Measurements from ENCODE around the gene PCED1A.

DNA sequence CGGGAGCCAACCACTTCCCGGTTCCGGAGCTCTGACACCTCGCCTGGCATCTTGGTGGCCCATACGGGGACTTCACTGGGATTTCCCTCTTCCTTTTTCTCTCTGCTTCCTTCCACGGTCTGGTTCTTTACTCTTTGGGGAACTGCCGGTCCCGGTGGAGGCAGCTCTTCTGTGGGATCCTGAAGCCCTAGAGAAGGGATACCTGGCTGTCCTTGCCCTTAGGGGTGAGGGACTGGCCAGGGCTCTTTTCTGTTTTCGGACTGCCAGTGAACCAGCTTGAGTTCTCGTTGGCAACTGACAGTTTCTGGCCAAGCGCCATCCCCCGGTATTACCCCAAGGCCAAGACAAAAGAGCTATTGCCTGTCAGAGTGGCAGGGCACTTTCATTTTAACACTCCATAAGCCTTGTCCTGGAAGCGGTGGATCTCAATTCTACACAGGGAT lies 39.1 kb downstream of the PCED1A start:
- TF ChIP-seq EP300 (IDR thresholded peaks at IDR 0.05) (no peak), POLR2A (IDR thresholded peaks at IDR 0.05) (no peak), POLR2AphosphoS5 (IDR thresholded peaks at IDR 0.05) (no peak)
- TF ChIP-seq, protein P1, sequence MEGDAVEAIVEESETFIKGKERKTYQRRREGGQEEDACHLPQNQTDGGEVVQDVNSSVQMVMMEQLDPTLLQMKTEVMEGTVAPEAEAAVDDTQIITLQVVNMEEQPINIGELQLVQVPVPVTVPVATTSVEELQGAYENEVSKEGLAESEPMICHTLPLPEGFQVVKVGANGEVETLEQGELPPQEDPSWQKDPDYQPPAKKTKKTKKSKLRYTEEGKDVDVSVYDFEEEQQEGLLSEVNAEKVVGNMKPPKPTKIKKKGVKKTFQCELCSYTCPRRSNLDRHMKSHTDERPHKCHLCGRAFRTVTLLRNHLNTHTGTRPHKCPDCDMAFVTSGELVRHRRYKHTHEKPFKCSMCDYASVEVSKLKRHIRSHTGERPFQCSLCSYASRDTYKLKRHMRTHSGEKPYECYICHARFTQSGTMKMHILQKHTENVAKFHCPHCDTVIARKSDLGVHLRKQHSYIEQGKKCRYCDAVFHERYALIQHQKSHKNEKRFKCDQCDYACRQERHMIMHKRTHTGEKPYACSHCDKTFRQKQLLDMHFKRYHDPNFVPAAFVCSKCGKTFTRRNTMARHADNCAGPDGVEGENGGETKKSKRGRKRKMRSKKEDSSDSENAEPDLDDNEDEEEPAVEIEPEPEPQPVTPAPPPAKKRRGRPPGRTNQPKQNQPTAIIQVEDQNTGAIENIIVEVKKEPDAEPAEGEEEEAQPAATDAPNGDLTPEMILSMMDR (IDR thresholded peaks at IDR 0.05): no peak

Data from stomach (tissue), 4 donors.